GM10248 (cell line): ENCODE results near the gene RBM20.

Experiments
- CTCF ChIA-PET: fragments of 300-600 bp; sonication (Branson Sonifier 250); formaldehyde crosslinking; extraction: SDS; loops from one replicate; lab custom pipeline; 2021; ENCODE audit warnings: antibody characterized with exemption; lab: Yijun Ruan, JAX
- POLR2A ChIA-PET: fragments of 350-650 bp; sonication (Branson Sonifier 250); formaldehyde crosslinking; extraction: SDS; loops from one replicate; lab custom pipeline; 2020; ENCODE audit warnings: antibody characterized with exemption; lab: Yijun Ruan, JAX
- DNase-seq: peaks from one replicate; pipeline ENCODE4 v3.0.0; 2012; ENCODE audit errors: extremely low spot score
- CTCF ChIP-seq: IDR thresholded peaks from 2 replicates; pipeline ENCODE4 v1.5.1; 2012; ENCODE audit warnings: mild to moderate bottlenecking, low read depth; ENCODE audit errors: extremely low read depth, missing control alignments, control extremely low read depth

RBM20 gene

DNA sequence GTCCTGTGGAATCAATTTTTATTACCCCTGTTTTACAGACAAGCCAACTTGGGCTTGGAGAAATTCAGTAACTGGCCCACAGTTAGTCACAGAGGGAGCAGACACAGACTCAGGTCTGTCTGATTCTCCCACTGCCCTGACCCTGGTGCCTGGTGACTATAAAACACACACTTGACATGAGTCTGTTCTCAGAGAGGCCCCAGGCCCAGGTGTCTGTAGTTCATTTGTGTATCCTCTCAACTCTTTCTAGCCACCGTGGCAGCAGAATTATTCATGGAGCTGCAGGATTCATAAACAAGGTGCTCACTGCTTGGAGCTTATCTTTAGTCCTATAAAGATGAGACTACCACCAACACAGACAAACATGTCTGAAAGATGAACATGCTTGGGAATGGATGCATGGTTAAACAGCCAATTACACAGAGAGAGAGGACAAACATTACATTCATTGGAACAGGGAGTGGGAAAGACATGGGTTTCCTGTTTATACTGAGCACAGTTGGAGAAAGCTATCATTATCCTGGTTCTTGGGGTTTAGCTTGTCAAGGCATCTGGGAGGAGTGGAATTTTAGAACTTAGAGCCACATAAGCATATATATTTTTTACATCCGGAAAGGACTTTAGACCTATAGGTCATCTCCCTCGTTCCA is 148.5 kb downstream of the RBM20 start:
- CTCF ChIA-PET: interaction anchor here (0.8 to 3.8 kb wide), 8 partner anchors 9 to 174 kb away, joined by 3 to 27 read pairs (median 3); no protein-coding TSS in a partner anchor

GRCh38 chr10:110793128-110793812 is 149.1 kb downstream of the RBM20 start:
- ChIA-PET CTCF (interaction anchor here (0.8 to 3.8 kb wide), 9 partner anchors 10 to 175 kb away, joined by 3 to 27 read pairs (median 3); no protein-coding TSS in a partner anchor), POLR2A (interaction anchor here (0.5 kb wide), 1 partner anchor 9 kb away, joined by 3 read pairs; no protein-coding TSS in a partner anchor)
- DNase-seq: no peak
- no peak for TF ChIP-seq CTCF

More for the DNA sequence above, 148.5 kb downstream of the RBM20 start:
- POLR2A ChIA-PET: interaction anchor here (0.5 kb wide), 1 partner anchor 9 kb away, joined by 3 read pairs; no protein-coding TSS in a partner anchor
- no peak for TF ChIP-seq CTCF
- DNase-seq: no peak

GRCh38 chr10:110793886-110794285 is 149.8 kb downstream of the RBM20 start:
- ChIA-PET CTCF (interaction anchor here (1.1 to 3.8 kb wide), 7 partner anchors 7 to 183 kb away, joined by 3 to 27 read pairs (median 3); no protein-coding TSS in a partner anchor), POLR2A (no interaction called here)
- no peak for DNase-seq
- no peak for TF ChIP-seq CTCF

GRCh38 chr10:110794808-110795207 is 150.7 kb downstream of the RBM20 start:
- CTCF ChIA-PET: interaction anchor here (1.1 to 3.8 kb wide), 5 partner anchors 8 to 184 kb away, joined by 3 to 27 read pairs (median 7); no protein-coding TSS in a partner anchor

GRCh38 chr10:110797416-110797815 is 153.3 kb downstream of the RBM20 start:
- POLR2A ChIA-PET: no interaction called here
- no peak for TF ChIP-seq CTCF
- CTCF ChIA-PET: no interaction called here
- DNase-seq: no peak

More at GRCh38 chr10:110794808-110795207, 150.7 kb downstream of the RBM20 start:
- POLR2A ChIA-PET: no interaction called here
- no peak for TF ChIP-seq CTCF
- DNase-seq: no peak

DNA sequence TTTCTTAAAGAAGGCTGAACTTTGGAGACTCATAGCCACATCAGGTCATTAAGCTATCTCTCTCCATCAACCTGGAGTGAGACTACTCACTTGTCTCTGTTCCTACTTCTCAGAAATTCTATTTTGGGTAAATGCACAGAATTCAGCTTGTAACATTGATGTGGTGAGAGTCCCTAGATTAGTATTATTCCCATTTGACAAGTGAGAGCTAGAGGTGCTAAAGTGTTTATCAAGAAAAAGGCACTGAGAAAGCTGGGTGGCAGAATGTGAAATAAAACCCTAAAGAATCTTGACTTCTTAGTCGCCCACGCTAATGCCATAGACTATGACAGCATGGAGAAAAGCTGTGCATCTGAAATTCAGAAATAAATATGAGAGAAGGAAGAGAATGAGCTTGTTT is 154.2 kb downstream of the RBM20 start:
- TF ChIP-seq CTCF: no peak
- ChIA-PET CTCF (interaction anchor here (0.9 to 3.1 kb wide), 7 partner anchors 7 to 87 kb away, joined by 3 to 8 read pairs (median 4); no protein-coding TSS in a partner anchor), POLR2A (interaction anchor here (1.2 kb wide), 1 partner anchor 18 kb away, joined by 3 read pairs; no protein-coding TSS in a partner anchor)
- no peak for DNase-seq
